Naive thymus-derived CD4-positive, alpha-beta T cell (primary cell): ENCODE data around the gene ADRM1. TPM values are rescaled to one million over a fixed set of nuclear protein-coding genes. Genes with fewer than 3 reads are reported as not detected.
A peak's percentile ranks its signal among the peaks of the same experiment; 100 is the strongest.

ENCODE experiments used
- ATAC-seq: fragments of 150-1000 bp; cut with Tn5 transposase; 2 replicates; pipeline ENCODE4 v1.10.0; 2021; ENCODE audit warnings: mild to moderate bottlenecking, moderate library complexity
- CTCF ChIA-PET: fragments of 350-600 bp; sonication (Branson Sonifier 250); formaldehyde crosslinking; loops from one replicate; lab custom pipeline; 2021; ENCODE audit warnings: antibody characterized with exemption; lab: Charles Lee
- POLR2A ChIA-PET: fragments of 350-600 bp; sonication (Branson Sonifier 250); formaldehyde crosslinking; loops from one replicate; lab custom pipeline; 2021; ENCODE audit warnings: antibody characterized with exemption, inconsistent platforms; lab: Charles Lee
- DNase-seq, 9 donors: peaks; one replicate each; pipeline versions ENCODE4 v3.0.0 to v3.0.0-alpha.2; 2020 to 2022; ENCODE audit warnings: mixed read lengths in 1 of 9
- H3K27ac ChIP-seq: one replicate; pipeline ENCODE4 v1.7.0; 2013; ENCODE audit warnings: mild to moderate bottlenecking, low read depth, low read length, moderate library complexity
- H3K27me3 ChIP-seq, 2 donors: one replicate each; pipeline ENCODE4 v1.7.0; 2013; ENCODE audit warnings: low read length in 2 of 2, mild to moderate bottlenecking in 2 of 2, moderate library complexity in 2 of 2; ENCODE audit not compliant: control insufficient read depth in 2 of 2, insufficient read depth in 2 of 2
- H3K36me3 ChIP-seq, 3 experiments: 1 replicate in 2 of 3; 2 replicates in 1 of 3; pipeline ENCODE4 v1.7.0; 2013; ENCODE audit warnings: low read length in 3 of 3, mild to moderate bottlenecking in 3 of 3, moderate library complexity in 1 of 3; ENCODE audit not compliant: insufficient read depth in 3 of 3, control insufficient read depth in 2 of 3
- H3K4me1 ChIP-seq, 2 donors: one replicate each; pipeline ENCODE4 v1.7.0; 2013; ENCODE audit warnings: low read length in 2 of 2, mild to moderate bottlenecking in 2 of 2, moderate library complexity in 1 of 2; ENCODE audit not compliant: control insufficient read depth in 2 of 2, insufficient read depth in 2 of 2
- H3K4me3 ChIP-seq: 2 replicates; pipeline ENCODE4 v1.7.0; 2013; ENCODE audit warnings: mild to moderate bottlenecking, low read length
- H3K9me3 ChIP-seq, 3 experiments: 1 replicate in 2 of 3; 2 replicates in 1 of 3; pipeline ENCODE4 v1.7.0; 2013; ENCODE audit warnings: low read length in 3 of 3; ENCODE audit not compliant: control insufficient read depth in 2 of 3
- H3K27ac Mint-ChIP-seq, 9 donors: one replicate each; pipeline ENCODE4 v1.8.0; 2020 to 2022; ENCODE audit warnings: mixed read lengths in 9 of 9, mild to moderate bottlenecking in 8 of 9, moderate library complexity in 5 of 9, inconsistent platforms in 2 of 9
- H3K27me3 Mint-ChIP-seq, 5 donors: one replicate each; pipeline ENCODE4 v1.8.0; 2021 to 2022; ENCODE audit warnings: mixed read lengths in 5 of 5, mild to moderate bottlenecking in 1 of 5
- H3K36me3 Mint-ChIP-seq, 5 donors: one replicate each; pipeline ENCODE4 v1.8.0; 2020 to 2022; ENCODE audit warnings: mixed read lengths in 5 of 5, mild to moderate bottlenecking in 3 of 5, inconsistent platforms in 1 of 5
- H3K4me1 Mint-ChIP-seq, 7 donors: one replicate each; pipeline ENCODE4 v1.8.0; 2020 to 2022; ENCODE audit warnings: mixed read lengths in 7 of 7, mild to moderate bottlenecking in 3 of 7, inconsistent platforms in 1 of 7
- H3K4me3 Mint-ChIP-seq, 10 donors: one replicate each; pipeline ENCODE4 v1.8.0; 2020 to 2022; ENCODE audit warnings: mild to moderate bottlenecking in 10 of 10, mixed read lengths in 10 of 10, moderate library complexity in 6 of 10, inconsistent platforms in 2 of 10
- H3K9me3 Mint-ChIP-seq, 11 donors: one replicate each; pipeline ENCODE4 v1.8.0; 2020 to 2022; ENCODE audit warnings: mixed read lengths in 11 of 11, mild to moderate bottlenecking in 4 of 11, inconsistent platforms in 1 of 11, moderate library complexity in 1 of 11
- intact Hi-C, 2 donors: fragments of 100-400 bp; cut with micrococcal nuclease; formaldehyde crosslinking; loops; one replicate each; pipeline ENCODE4 v1.15.1; 2023
- polyA plus RNA-seq, 2 donors: library from polyadenylated mRNA; unstranded; fragments of 300-500 nt; fragmentation: Illumina TruSeq; gene quantifications; one replicate each; pipeline ENCODE4 v1.2.3, GENCODE V29; 2021
- total RNA-seq, 6 experiments: library from RNA in 5 of 6; stranded (reverse) in 5 of 6; gene quantifications; 1 replicate in 5 of 6; 2 replicates in 1 of 6; pipeline ENCODE4 v1.2.3 and lab custom pipeline; 2021 to 2026

ADRM1 gene
- total and polyA plus RNA-seq, 7 experiments from 2014 or later: 51.3 to 117 (median 56.1) TPM

- H3K4me3 ChIP-seq: no peak overlapping the region
- ATAC-seq: no peak
- ChIA-PET CTCF (no interaction called here), POLR2A (no interaction called here)
- Mint-ChIP-seq H3K36me3 (peaks cover 4 to 19% (median 10%) of the 10 kb centered on the region in 5 donors), H3K27ac (peak overlapping the region in 1 of 9 donors; percentile 26), H3K4me3 (no peak overlapping the region), H3K27me3 (no peaks in the 10 kb centered on the region), H3K4me1 (peaks cover 0 to 4% (median 0%) of the 10 kb centered on the region in 7 donors), H3K9me3 (no peaks in the 10 kb centered on the region)
- no peak overlapping the region for H3K27ac ChIP-seq
- DNase-seq: no peak
- H3K4me1 ChIP-seq: peaks cover 0 to 8% of the 10 kb centered on the region in 2 donors
- intact Hi-C loops: no loop called here
- peaks cover 0 to 83% (median 4%) of the 10 kb centered on the region in 3 experiments for H3K36me3 ChIP-seq
- no peaks in the 10 kb centered on the region for H3K9me3 ChIP-seq
- no peaks in the 10 kb centered on the region for H3K27me3 ChIP-seq
Observed at GRCh38 chr20:62287759-62288534, 14.8 kb upstream of the ADRM1 start.

DNA sequence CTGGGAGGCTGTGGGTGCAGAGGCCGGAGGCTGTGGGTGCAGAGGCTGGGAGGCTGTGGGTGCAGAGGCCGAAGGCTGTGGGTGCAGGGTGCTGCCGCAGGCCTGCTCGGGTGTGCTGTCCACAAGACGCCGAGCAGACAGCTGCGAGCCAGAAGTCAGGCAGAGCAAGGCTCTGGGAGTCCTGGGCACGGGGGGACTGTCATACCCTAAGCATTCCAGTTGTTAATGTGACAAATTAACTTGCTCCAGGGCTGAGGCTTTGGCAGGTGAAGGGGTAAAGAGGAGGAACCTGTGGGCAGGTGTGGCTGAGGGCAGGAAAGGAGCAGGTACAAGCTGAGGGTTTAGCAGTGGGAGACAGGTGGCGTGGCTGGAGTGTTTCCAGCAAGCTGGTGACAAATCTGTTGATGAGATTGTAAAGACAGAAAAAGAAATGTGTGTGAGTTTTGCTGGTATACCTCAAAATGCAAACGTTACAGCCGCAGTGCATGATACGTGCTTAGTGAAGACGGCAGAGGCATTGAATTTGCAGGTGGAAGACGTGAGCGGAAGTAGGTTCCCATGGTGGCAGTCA lies 14.2 kb upstream of the ADRM1 start:
- Histone ChIP-seq H3K27me3 (no peaks in the 10 kb centered on the region), H3K4me1 (peaks cover 0 to 8% of the 10 kb centered on the region in 2 donors), H3K27ac (no peak overlapping the region), H3K36me3 (peaks cover 0 to 82% (median 4%) of the 10 kb centered on the region in 3 experiments), H3K4me3 (no peak overlapping the region), H3K9me3 (no peaks in the 10 kb centered on the region)
- intact Hi-C loops: no loop called here
- Mint-ChIP-seq H3K4me3 (no peak overlapping the region), H3K36me3 (peaks cover 4 to 21% (median 10%) of the 10 kb centered on the region in 5 donors), H3K9me3 (no peaks in the 10 kb centered on the region), H3K4me1 (peaks cover 0 to 4% (median 0%) of the 10 kb centered on the region in 7 donors), H3K27ac (peak overlapping the region in 2 of 9 donors; percentile 46 to 60), H3K27me3 (no peaks in the 10 kb centered on the region)
- ATAC-seq (no peak), DNase-seq (no peak)
- POLR2A ChIA-PET: no interaction called here
- CTCF ChIA-PET: no interaction called here

GRCh38 chr20:62289131-62289530 lies 13.7 kb upstream of the ADRM1 start:
- Histone ChIP-seq H3K36me3 (peaks cover 0 to 82% (median 9%) of the 10 kb centered on the region in 3 experiments), H3K27me3 (no peaks in the 10 kb centered on the region), H3K27ac (no peak overlapping the region), H3K4me1 (peaks cover 0 to 8% of the 10 kb centered on the region in 2 donors), H3K9me3 (no peaks in the 10 kb centered on the region), H3K4me3 (no peak overlapping the region)
- H3K9me3 Mint-ChIP-seq: no peaks in the 10 kb centered on the region
- no peak overlapping the region for H3K4me3 Mint-ChIP-seq
- no peaks in the 10 kb centered on the region for H3K27me3 Mint-ChIP-seq
- DNase-seq (no peak), ATAC-seq (no peak)
- ChIA-PET POLR2A (no interaction called here), CTCF (no interaction called here)
- peaks cover 0 to 4% (median 0%) of the 10 kb centered on the region in 7 donors for H3K4me1 Mint-ChIP-seq
- intact Hi-C loops: no loop called here
- no peak overlapping the region for H3K27ac Mint-ChIP-seq
- H3K36me3 Mint-ChIP-seq: peaks cover 4 to 21% (median 10%) of the 10 kb centered on the region in 5 donors

DNA sequence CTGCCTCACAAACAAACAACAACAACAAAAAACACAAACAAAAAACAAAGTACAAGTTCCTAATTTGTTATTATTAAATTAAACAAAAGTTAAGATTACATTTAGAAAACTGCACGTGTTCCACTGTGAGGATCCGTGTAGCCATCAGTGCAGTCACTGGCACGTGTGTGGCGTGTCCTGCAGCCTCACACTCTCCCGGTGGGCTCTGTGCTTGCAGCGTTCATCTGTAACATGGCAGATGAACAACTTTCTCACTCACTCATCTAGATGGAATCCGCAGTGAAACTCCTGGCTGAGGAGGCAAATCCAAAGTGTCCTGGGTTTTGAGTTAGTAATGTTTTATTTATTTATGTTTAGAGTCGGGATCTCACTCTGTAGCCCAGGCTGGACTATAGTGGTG lies 12.9 kb upstream of the ADRM1 start:
- Histone ChIP-seq H3K27ac (no peak overlapping the region), H3K4me3 (no peak overlapping the region), H3K36me3 (peaks cover 0 to 80% (median 9%) of the 10 kb centered on the region in 3 experiments), H3K27me3 (no peaks in the 10 kb centered on the region), H3K9me3 (no peaks in the 10 kb centered on the region), H3K4me1 (peaks cover 0 to 8% of the 10 kb centered on the region in 2 donors)
- POLR2A ChIA-PET: no interaction called here
- Mint-ChIP-seq H3K9me3 (no peaks in the 10 kb centered on the region), H3K27ac (no peak overlapping the region), H3K27me3 (no peaks in the 10 kb centered on the region), H3K4me3 (no peak overlapping the region), H3K4me1 (peaks cover 0 to 4% (median 0%) of the 10 kb centered on the region in 7 donors), H3K36me3 (peaks cover 4 to 19% (median 11%) of the 10 kb centered on the region in 5 donors)
- intact Hi-C loops: no loop called here
- CTCF ChIA-PET: no interaction called here
- no peak for ATAC-seq
- DNase-seq: no peak

DNA sequence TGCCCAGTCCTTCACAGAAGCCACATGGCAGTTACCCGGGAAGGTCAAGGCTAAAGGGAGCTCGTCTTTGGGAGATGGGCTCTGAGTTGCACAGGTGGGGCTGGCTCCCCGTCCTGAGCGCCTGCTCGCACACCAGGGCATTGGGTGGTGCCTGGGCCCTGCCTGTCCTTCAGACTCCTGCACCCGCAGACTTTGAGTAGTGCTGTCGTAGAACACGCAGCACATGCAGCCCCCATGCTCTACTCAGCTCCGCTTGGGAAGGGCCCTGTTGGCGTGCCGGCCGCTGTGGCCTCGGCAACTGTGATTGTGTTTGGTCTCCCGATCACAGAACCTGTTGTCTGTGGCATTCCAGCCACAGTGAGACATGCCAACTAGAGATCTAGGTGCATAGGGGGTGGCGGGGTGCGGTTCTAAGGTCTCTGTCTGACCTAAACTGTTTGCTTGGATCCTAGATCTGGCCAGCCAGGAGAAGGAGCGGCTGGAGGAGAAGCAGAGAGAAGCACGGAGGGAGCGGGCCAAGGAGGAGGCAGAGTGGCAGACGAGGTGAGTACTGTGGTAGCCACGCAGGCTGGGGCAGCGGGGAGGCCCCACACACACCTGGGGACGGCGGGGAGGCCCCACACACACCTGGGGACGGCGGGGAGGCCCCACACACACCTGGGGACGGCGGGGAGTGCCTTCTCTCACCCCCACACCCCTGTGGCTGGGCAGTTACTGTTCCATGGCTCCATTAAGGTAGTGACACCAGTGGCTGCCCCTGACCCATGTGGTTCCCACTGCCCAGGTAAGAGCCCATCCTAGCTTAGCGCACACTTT lies 11.3 kb upstream of the ADRM1 start:
- H3K27me3 Mint-ChIP-seq: no peaks in the 10 kb centered on the region
- intact Hi-C loops: no loop called here
- no peak overlapping the region for H3K4me3 Mint-ChIP-seq
- no peaks in the 10 kb centered on the region for H3K9me3 ChIP-seq
- H3K4me3 ChIP-seq: no peak overlapping the region
- H3K4me1 Mint-ChIP-seq: peaks cover 0 to 4% (median 0%) of the 10 kb centered on the region in 7 donors
- CTCF ChIA-PET: no interaction called here
- H3K9me3 Mint-ChIP-seq: no peaks in the 10 kb centered on the region
- H3K4me1 ChIP-seq: peaks cover 0 to 8% of the 10 kb centered on the region in 2 donors
- ATAC-seq (no peak), DNase-seq (no peak)
- H3K27me3 ChIP-seq: no peaks in the 10 kb centered on the region
- H3K27ac ChIP-seq: no peak overlapping the region
- POLR2A ChIA-PET: no interaction called here
- H3K27ac Mint-ChIP-seq: peak overlapping the region in 3 of 9 donors; percentile 17 to 91 (median 41)
- H3K36me3 ChIP-seq: peaks cover 0 to 79% (median 9%) of the 10 kb centered on the region in 3 experiments
- H3K36me3 Mint-ChIP-seq: peaks cover 4 to 24% (median 11%) of the 10 kb centered on the region in 5 donors

GRCh38 chr20:62292108-62292507 lies 10.7 kb upstream of the ADRM1 start:
- intact Hi-C loops: no loop called here
- Histone ChIP-seq H3K9me3 (no peaks in the 10 kb centered on the region), H3K27me3 (no peaks in the 10 kb centered on the region), H3K36me3 (peaks cover 0 to 78% (median 9%) of the 10 kb centered on the region in 3 experiments), H3K4me1 (peaks cover 0 to 8% of the 10 kb centered on the region in 2 donors), H3K27ac (no peak overlapping the region), H3K4me3 (no peak overlapping the region)
- ChIA-PET CTCF (interaction anchor here (0.7 kb wide), 1 partner anchor 83 kb away, joined by 7 read pairs; no protein-coding TSS in a partner anchor), POLR2A (no interaction called here)
- H3K27ac Mint-ChIP-seq: peak overlapping the region in 3 of 9 donors; percentile 14 to 59 (median 48)
- peaks cover 0 to 4% (median 0%) of the 10 kb centered on the region in 7 donors for H3K4me1 Mint-ChIP-seq
- ATAC-seq: peak; percentile 74
- H3K9me3 Mint-ChIP-seq: no peaks in the 10 kb centered on the region
- H3K27me3 Mint-ChIP-seq: no peaks in the 10 kb centered on the region
- H3K4me3 Mint-ChIP-seq: peak overlapping the region in 1 of 10 donors; percentile 8
- DNase-seq: no peak
- H3K36me3 Mint-ChIP-seq: peaks cover 0 to 24% (median 11%) of the 10 kb centered on the region in 5 donors
